ENCODE measurements around the gene CLEC2L.

DNA sequence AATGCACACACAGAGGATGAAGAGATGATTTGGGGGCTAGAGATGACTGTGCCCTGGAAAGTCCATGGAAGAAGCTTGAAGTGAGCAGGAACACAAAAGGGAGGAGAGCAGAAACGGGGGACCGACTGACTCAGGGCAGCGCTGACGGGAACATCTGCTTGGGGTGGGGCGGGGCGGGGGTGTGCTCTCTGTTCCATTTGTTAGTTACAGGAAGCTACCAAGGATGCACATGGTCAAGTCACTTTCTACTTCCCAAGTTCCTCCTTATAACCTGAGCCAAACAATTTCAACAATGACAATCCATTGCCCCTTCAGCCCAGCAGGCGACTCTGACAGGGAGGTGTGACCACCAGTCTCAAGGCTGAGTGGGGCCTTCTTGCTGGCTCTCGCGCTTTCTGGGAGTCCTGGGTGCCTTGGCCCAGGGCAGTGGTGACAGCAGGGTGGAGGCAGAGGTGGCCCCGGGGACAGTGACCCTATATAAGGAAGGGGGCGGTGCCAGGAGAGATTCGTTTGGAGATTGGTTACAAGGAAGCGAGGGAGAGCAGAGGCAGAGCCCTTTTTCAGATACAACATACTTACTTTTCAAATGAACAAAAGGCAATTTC, 39.6 kb downstream of the CLEC2L start:
- TF ChIP-seq EZH2 (IDR thresholded peaks at IDR 0.05): no peak
- no peak for TF ChIP-seq POLR2A (IDR thresholded peaks at IDR 0.05; ENCODE audit: borderline replicate concordance, extremely low read depth, insufficient read depth, insufficient read length)
- TF ChIP-seq EZH2phosphoT487 (IDR thresholded peaks at IDR 0.05; ENCODE audit: borderline replicate concordance): no peak
- TF ChIP-seq, protein P1, sequence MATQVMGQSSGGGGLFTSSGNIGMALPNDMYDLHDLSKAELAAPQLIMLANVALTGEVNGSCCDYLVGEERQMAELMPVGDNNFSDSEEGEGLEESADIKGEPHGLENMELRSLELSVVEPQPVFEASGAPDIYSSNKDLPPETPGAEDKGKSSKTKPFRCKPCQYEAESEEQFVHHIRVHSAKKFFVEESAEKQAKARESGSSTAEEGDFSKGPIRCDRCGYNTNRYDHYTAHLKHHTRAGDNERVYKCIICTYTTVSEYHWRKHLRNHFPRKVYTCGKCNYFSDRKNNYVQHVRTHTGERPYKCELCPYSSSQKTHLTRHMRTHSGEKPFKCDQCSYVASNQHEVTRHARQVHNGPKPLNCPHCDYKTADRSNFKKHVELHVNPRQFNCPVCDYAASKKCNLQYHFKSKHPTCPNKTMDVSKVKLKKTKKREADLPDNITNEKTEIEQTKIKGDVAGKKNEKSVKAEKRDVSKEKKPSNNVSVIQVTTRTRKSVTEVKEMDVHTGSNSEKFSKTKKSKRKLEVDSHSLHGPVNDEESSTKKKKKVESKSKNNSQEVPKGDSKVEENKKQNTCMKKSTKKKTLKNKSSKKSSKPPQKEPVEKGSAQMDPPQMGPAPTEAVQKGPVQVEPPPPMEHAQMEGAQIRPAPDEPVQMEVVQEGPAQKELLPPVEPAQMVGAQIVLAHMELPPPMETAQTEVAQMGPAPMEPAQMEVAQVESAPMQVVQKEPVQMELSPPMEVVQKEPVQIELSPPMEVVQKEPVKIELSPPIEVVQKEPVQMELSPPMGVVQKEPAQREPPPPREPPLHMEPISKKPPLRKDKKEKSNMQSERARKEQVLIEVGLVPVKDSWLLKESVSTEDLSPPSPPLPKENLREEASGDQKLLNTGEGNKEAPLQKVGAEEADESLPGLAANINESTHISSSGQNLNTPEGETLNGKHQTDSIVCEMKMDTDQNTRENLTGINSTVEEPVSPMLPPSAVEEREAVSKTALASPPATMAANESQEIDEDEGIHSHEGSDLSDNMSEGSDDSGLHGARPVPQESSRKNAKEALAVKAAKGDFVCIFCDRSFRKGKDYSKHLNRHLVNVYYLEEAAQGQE (IDR thresholded peaks at IDR 0.05; ENCODE audit: low read depth): no peak
- TF ChIP-seq CBX3 (IDR thresholded peaks at IDR 0.05; ENCODE audit: low read depth): no peak
- TF ChIP-seq, protein P2, sequence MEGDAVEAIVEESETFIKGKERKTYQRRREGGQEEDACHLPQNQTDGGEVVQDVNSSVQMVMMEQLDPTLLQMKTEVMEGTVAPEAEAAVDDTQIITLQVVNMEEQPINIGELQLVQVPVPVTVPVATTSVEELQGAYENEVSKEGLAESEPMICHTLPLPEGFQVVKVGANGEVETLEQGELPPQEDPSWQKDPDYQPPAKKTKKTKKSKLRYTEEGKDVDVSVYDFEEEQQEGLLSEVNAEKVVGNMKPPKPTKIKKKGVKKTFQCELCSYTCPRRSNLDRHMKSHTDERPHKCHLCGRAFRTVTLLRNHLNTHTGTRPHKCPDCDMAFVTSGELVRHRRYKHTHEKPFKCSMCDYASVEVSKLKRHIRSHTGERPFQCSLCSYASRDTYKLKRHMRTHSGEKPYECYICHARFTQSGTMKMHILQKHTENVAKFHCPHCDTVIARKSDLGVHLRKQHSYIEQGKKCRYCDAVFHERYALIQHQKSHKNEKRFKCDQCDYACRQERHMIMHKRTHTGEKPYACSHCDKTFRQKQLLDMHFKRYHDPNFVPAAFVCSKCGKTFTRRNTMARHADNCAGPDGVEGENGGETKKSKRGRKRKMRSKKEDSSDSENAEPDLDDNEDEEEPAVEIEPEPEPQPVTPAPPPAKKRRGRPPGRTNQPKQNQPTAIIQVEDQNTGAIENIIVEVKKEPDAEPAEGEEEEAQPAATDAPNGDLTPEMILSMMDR (IDR thresholded peaks at IDR 0.05 in 2 of 3, conservative IDR thresholded peaks at IDR 0.05 in 1 of 3; ENCODE audit: borderline replicate concordance in 1 of 3, insufficient read depth in 1 of 3, low read depth in 2 of 3, low read length in 2 of 3): no peak
- no peak for TF ChIP-seq ZFX (IDR thresholded peaks at IDR 0.05)
- no peak for TF ChIP-seq FOSL1 (IDR thresholded peaks at IDR 0.05; ENCODE audit: low read depth)
- no peak for TF ChIP-seq YY1 (IDR thresholded peaks at IDR 0.05; ENCODE audit: extremely low read depth, insufficient replicate concordance, low read depth, low read length)
- TF ChIP-seq, protein P3, sequence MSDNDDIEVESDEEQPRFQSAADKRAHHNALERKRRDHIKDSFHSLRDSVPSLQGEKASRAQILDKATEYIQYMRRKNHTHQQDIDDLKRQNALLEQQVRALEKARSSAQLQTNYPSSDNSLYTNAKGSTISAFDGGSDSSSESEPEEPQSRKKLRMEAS (IDR thresholded peaks at IDR 0.05): no peak
- no peak for TF ChIP-seq JUND (IDR thresholded peaks at IDR 0.05)
- no peak for TF ChIP-seq EGR1 (IDR thresholded peaks at IDR 0.05; ENCODE audit: low read depth)
- TF ChIP-seq POLR2AphosphoS5 (IDR thresholded peaks at IDR 0.05; ENCODE audit: low read depth, low read length): no peak

Data from HCT116 (cell line).